ENCODE data around the gene CLASP2. TPM values are rescaled to one million over a fixed set of nuclear protein-coding genes. Genes with fewer than 3 reads are reported as not detected.
"Not testable (repeated sequence)": the region's sequence is repeated elsewhere in the genome, so short reads cannot be mapped to it uniquely, and the experiment has no call there.

The CLASP2 gene
- total and polyA plus RNA-seq, 2 of the 4 experiments (the other 2 are of a cell fraction): 11.9 to 49.1 TPM

DNA sequence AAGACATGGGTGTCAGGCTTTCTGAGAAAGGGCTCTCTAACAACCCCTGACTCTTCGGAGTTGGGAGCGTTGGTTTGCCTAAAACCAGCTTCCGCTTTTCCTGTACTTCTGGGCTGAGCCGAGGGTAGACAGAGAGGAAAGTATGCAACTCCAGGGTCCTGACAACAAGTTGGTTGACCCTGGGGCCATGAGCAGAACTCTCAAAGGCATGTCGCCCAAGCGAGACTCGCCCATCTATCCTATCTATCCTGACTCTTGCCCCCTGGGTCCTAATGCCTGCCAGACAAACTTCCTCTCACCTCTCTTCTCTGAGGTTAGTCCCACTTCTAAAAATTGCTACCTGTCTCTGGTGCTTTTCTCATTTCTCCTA lies 270.8 kb downstream of the CLASP2 start:
- not testable (repeated sequence) for H2AFZ ChIP-seq (replicated peaks; ENCODE audit: low read length, poor library complexity); BruUV-seq (replicated peaks)

More for the DNA sequence above, 270.8 kb downstream of the CLASP2 start:
- H3K9ac ChIP-seq (ENCODE audit: low read depth, low read length); H3K9me1 ChIP-seq (ENCODE audit: insufficient read depth, low read length); H2AK5ac ChIP-seq (ENCODE audit: low read depth, low read length); H2BK20ac ChIP-seq (ENCODE audit: low read depth, low read length); DNase-seq; H2BK15ac ChIP-seq (ENCODE audit: low read depth, low read length); ATAC-seq (ENCODE audit: low read depth); H3K36me3 ChIP-seq (ENCODE audit: control insufficient read depth, insufficient read depth, low read length); H3K4me1 ChIP-seq (ENCODE audit: control insufficient read depth, insufficient read depth, low read length); H3K23ac ChIP-seq (ENCODE audit: low read depth, low read length); H3K4me3 ChIP-seq (ENCODE audit: insufficient read depth, low read depth, low read length); H4K8ac ChIP-seq (ENCODE audit: low read depth in 2 of 2, low read length in 2 of 2); dilution Hi-C loops (cut with HindIII; ENCODE audit: low sequenced_read_pairs, unreplicated experiment); POLR2A ChIA-PET (ENCODE audit: unreplicated experiment); H2BK5ac ChIP-seq (ENCODE audit: low read depth, low read length, poor library complexity, severe bottlenecking); H4K5ac ChIP-seq (ENCODE audit: low read depth, low read length); CTCF ChIA-PET; H4K20me1 ChIP-seq (ENCODE audit: insufficient read depth, low read length); in situ Hi-C loops (cut with MboI; ENCODE audit: low sequenced_read_pairs); H3K4ac ChIP-seq (ENCODE audit: low read depth, low read length); H2BK120ac ChIP-seq (ENCODE audit: low read depth, low read length); H3K27ac ChIP-seq (ENCODE audit: insufficient read depth, low read length); H2AK9ac ChIP-seq (replicated peaks; ENCODE audit: low read depth, low read length, poor library complexity); H3K56ac ChIP-seq (ENCODE audit: extremely low read depth, insufficient read depth, low read length); H3K27me3 ChIP-seq (ENCODE audit: control insufficient read depth, insufficient read depth, low read length); H3K4me2 ChIP-seq (ENCODE audit: low read depth, low read length); H4K91ac ChIP-seq (ENCODE audit: insufficient read depth, low read depth, low read length); H3K14ac ChIP-seq (replicated peaks; ENCODE audit: low read depth, low read length); intact Hi-C loops (cut with micrococcal nuclease); H3K79me1 ChIP-seq (ENCODE audit: low read depth in 1 of 2, low read length in 2 of 2); H3K9me3 ChIP-seq (ENCODE audit: control insufficient read depth, insufficient read depth, low read length); H3K18ac ChIP-seq (ENCODE audit: low read depth, low read length): not testable (repeated sequence)
- 87% methylated on average over 4 of the region's 7 CpGs; no CpG with 5 or more reads in 1 of the 2 experiments for WGBS, 2 experiments (ENCODE audit: extremely low coverage in 2 of 2, insufficient read length in 1 of 2)

Small RNAs within 50 kb of the gene (microRNA-seq; reads per million reads assigned to microRNA genes)
- not detected for gene COX6CP10 (ENCODE audit: insufficient read depth, insufficient read length)
- not detected for gene RNA5SP128 (ENCODE audit: insufficient read depth, insufficient read length)

Small RNAs within 50 kb of the gene (small RNA-seq; reads per million reads assigned to genes)
- gene COX6CP10 (0 reads per million in 5 experiments), gene RNA5SP128 (0 reads per million in 5 experiments)

Other genes starting within 250 kb of the CLASP2 start
- 68.1 and 76.1 TPM in 2 replicates for gene PDCD6IP, start 80.4 kb upstream of the CLASP2 start, total RNA-seq (2012; rRNA removed)
- gene PDCD6IP, start 80.4 kb upstream of the CLASP2 start, polyA plus RNA-seq (2012; rRNA removed): 78.3 and 134 TPM in 2 replicates

All from IMR-90 (cell line).